Subcutaneous abdominal adipose tissue (tissue), 5 donors: ENCODE measurements around the gene RAB25.

Experiments used
- H3K27ac ChIP-seq: one replicate; pipeline ENCODE4 v1.7.0; 2013; ENCODE audit warnings: low read depth, mild to moderate bottlenecking, inconsistent platforms, low read length, moderate library complexity
- H3K27me3 ChIP-seq, 5 donors: one replicate each; pipeline ENCODE4 v1.7.0; 2013; ENCODE audit warnings: low read length in 5 of 5, inconsistent platforms in 1 of 5; ENCODE audit not compliant: control insufficient read depth in 5 of 5, insufficient read depth in 4 of 5
- H3K36me3 ChIP-seq, 5 donors: one replicate each; pipeline ENCODE4 v1.7.0; 2013; ENCODE audit warnings: low read length in 5 of 5; ENCODE audit not compliant: control insufficient read depth in 5 of 5, insufficient read depth in 5 of 5
- H3K4me1 ChIP-seq, 5 donors: one replicate each; pipeline ENCODE4 v1.7.0; 2013; ENCODE audit warnings: low read length in 5 of 5, mild to moderate bottlenecking in 3 of 5, moderate library complexity in 1 of 5; ENCODE audit not compliant: control insufficient read depth in 5 of 5, insufficient read depth in 5 of 5
- H3K4me3 ChIP-seq, 5 donors: one replicate each; pipeline ENCODE4 v1.7.0; 2013; ENCODE audit warnings: low read length in 5 of 5, low read depth in 1 of 5
- H3K9ac ChIP-seq, 5 donors: one replicate each; pipeline ENCODE4 v1.7.0; 2013; ENCODE audit warnings: low read length in 5 of 5, mild to moderate bottlenecking in 4 of 5, moderate library complexity in 3 of 5
- H3K9me3 ChIP-seq, 5 donors: one replicate each; pipeline ENCODE4 v1.7.0; 2013; ENCODE audit warnings: low read length in 5 of 5; ENCODE audit not compliant: control insufficient read depth in 5 of 5
- donor health status: healthy.
- donor health status: healthy.
- donor health status: healthy.
- donor health status: healthy.
- donor health status: healthy.

RAB25 gene

DNA sequence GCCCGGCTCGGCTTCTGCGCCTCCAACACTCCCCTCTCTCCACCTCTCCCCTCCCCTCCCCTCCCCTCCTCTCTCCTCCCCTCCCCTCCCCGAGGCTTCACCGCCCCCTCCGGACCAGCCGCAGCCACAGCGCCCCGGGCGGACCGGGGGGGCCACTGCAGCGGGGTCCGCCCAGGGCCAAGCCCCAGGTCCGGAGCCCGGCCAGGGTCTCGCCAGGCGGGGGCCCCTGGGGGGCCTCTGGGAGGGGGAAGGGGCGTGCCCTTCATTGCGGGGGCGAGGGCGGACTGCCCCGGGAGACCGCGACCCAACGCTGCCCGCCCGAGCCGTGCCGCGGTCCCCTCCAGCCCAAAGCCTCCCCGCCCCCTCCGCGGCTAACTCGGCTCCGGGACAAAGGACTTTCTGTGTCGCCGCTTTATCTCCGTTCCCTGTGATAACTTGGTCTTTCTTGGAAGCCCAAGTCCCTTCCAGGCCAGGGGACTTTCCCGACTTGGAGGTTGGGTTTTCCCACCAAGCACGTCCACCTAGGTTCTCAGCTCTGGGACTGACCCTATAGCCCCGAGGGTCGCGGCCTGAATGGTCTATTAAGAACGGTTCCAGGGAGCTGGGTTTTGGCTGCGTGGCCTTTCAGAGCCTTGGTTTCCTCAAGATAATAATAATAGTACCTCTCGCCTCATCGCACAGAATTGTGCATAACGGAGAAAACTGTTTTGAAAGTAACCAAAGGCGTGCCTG, 7.0 kb upstream of the RAB25 start, which contains the start of gene UBQLN4:
Gene UBQLN4, minus strand, starts transcription at position 31 of the 732 bp plus-strand sequence. CDS start 97 bp downstream, outside the sequence.
- peaks cover 5 to 38% (median 25%) of the 10 kb centered on the region in 5 donors for H3K4me1 ChIP-seq

DNA sequence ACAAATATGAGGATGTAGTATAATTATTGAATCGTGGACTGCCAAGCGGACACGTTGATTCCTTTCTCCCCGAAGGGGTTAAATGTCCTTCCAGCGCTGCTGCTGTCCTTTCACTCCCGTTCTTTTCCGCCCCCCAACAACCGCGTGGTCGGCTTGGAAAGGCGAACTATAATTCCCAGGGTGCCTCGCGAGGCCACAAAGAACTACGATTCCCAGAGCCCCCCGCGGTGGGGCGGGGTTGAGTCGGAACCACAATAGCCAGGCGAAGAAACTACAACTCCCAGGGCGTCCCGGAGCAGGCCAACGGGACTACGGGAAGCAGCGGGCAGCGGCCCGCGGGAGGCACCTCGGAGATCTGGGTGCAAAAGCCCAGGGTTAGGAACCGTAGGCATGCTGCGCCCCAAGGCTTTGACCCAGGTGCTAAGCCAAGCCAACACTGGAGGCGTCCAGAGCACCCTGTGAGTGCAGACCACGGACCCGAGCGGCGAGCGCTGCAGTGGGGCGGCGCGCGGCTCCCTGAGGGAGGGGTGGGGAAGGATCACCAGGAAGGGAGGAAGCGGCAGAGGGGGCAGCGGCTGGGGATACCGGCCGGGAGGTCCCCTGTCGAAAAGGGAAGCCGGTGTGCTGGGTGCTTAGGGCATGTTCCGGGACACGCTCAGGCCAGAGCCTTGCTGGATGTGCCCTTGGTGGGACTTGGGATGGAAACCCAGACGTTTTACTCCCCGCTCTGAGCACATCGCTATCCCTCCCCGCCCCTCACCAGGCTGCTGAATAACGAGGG, 6.3 kb upstream of the RAB25 start, which contains the start of gene LAMTOR2:
Gene LAMTOR2, plus strand, starts transcription at position 283 of the 781 bp plus-strand sequence. Its CDS starts 108 bp downstream, at position 391.
- H3K9me3 ChIP-seq, result no peaks in the 10 kb centered on the region
- no peaks in the 10 kb centered on the region for H3K27me3 ChIP-seq
- peak within 1 kb of the TSS; percentile 98 for H3K27ac ChIP-seq
- peak within 1 kb of the TSS; percentile 92 to 96 (median 94) for H3K9ac ChIP-seq
- H3K4me3 ChIP-seq, result peak within 1 kb of the TSS; percentile 94 to 100 (median 98)
- H3K36me3 ChIP-seq, result peaks cover 3 to 29% (median 21%) of the 10 kb centered on the region in 5 donors
- peaks cover 5 to 34% (median 25%) of the 10 kb centered on the region in 5 donors for H3K4me1 ChIP-seq

More for the DNA sequence above, 7.0 kb upstream of the RAB25 start, which contains the start of gene UBQLN4:
- Histone ChIP-seq H3K4me3 (peak within 1 kb of the TSS; percentile 92 to 100 (median 98)), H3K27me3 (no peaks in the 10 kb centered on the region), H3K9me3 (no peaks in the 10 kb centered on the region), H3K27ac (peak within 1 kb of the TSS; percentile 98), H3K9ac (peak within 1 kb of the TSS; percentile 92 to 96 (median 94)), H3K36me3 (peaks cover 3 to 36% (median 27%) of the 10 kb centered on the region in 5 donors)

DNA sequence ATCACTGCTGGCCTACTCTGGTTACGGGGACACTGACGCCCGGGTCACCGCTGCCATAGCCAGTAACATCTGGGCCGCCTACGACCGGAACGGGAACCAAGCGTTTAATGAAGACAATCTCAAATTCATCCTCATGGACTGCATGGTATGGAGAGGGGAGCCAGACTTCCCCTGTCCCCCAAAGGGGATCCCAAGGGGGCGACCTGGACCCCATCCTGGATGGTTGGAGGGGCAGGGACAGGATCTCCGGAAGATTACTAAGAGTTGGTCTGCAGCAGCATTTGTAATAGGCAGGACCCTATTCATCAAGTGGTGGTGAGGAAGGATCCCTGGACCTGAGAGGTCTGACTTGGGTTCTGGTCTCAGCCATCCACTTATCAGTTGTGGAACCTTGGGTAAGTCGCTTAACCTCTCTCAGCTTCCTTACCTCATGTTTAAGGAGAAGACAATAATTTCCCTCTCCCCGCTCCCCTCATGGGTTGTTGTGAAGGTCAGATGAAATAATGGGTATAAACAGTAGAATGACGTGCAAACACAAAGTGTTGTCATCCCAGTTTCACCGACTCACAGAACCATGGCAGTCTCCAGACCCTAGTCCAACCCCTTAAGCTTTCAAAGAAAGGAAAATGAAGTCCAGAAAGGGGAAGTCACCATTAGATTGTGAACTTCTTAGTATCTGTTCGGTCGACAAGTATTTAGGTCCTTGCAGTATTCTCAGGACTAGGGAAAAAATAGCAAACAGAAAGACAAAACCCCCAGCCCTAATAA, 5.5 kb upstream of the RAB25 start:
- Histone ChIP-seq H3K9ac (peak overlapping the region; percentile 64 to 94 (median 93)), H3K9me3 (no peaks in the 10 kb centered on the region), H3K4me3 (peak overlapping the region; percentile 94 to 100 (median 98)), H3K27me3 (no peaks in the 10 kb centered on the region), H3K4me1 (peaks cover 5 to 34% (median 25%) of the 10 kb centered on the region in 5 donors), H3K27ac (peak overlapping the region; percentile 98), H3K36me3 (peaks cover 0 to 21% (median 15%) of the 10 kb centered on the region in 5 donors)

DNA sequence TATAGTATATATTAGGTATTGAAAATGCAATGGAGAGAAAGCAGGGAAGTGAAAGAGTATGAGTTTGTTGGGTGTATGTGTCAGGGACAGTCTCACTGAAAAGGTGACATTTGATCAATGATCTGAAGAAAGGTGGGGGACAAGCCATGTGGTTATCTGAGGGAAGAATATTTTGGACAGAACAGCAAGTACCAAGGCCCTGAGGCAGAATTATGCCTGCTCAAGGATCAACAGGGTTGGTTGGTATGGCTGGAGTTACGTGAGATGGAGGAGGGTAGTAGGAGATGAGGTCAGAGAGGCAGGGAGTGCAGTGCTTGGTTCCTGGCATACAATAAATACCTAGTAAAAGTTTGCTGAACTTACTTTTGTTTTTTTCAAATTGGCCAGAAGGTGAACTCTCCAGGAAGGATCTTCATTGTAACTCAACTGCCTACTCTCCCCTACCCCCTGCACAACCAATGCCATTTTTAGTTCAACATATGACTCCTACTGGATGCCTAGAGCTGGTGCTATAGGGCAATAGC, 4.6 kb upstream of the RAB25 start:
- Histone ChIP-seq H3K4me1 (peaks cover 5 to 34% (median 25%) of the 10 kb centered on the region in 5 donors), H3K36me3 (peaks cover 0 to 16% (median 14%) of the 10 kb centered on the region in 5 donors), H3K9ac (peak overlapping the region in 1 of 5 donors; percentile 35), H3K27ac (no peak overlapping the region), H3K27me3 (no peaks in the 10 kb centered on the region), H3K4me3 (no peak overlapping the region), H3K9me3 (no peaks in the 10 kb centered on the region)

DNA sequence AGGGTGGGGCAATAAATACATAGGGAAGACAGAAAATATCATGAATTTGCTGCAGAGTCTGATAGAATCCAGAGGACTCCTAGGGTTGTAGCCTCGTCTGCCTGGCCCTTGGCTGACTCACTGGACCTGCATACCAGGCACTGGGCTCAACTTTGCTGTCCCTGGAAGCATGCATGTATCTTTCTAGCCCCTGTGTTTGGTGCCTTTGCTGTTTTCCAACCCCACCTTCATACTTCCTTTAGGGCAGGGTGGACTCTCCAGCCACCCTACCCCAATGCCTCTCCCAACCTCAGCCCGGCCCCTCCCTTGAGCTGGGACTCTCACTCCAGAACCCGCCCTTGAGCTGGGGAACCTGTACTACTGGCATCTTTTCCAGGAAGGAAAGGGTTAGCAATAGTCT, 1.2 kb downstream of the RAB25 start:
- peaks cover 0 to 16% (median 9%) of the 10 kb centered on the region in 5 donors for H3K36me3 ChIP-seq
- no peak overlapping the region for H3K4me3 ChIP-seq
- no peak overlapping the region for H3K9ac ChIP-seq
- no peaks in the 10 kb centered on the region for H3K9me3 ChIP-seq
- no peak overlapping the region for H3K27ac ChIP-seq
- no peaks in the 10 kb centered on the region for H3K4me1 ChIP-seq
- H3K27me3 ChIP-seq, result no peaks in the 10 kb centered on the region

DNA sequence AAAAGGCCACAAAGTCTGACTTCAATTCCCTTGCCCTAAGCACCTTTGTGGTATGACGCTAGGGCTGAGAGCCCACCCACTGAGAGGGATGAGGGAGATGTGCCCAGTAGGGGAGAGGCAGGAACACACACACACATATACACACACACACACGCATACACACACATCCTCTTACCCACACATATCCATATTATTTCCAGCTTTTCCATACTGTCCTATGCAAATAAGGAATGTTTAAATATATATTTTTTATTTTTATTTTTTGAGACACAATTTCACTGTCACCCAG, 3.0 kb downstream of the RAB25 start:
- no peak overlapping the region for H3K4me3 ChIP-seq
- H3K27me3 ChIP-seq, result no peaks in the 10 kb centered on the region
- H3K9me3 ChIP-seq, result no peaks in the 10 kb centered on the region
- no peaks in the 10 kb centered on the region for H3K4me1 ChIP-seq
- H3K36me3 ChIP-seq, result no peaks in the 10 kb centered on the region
- no peak overlapping the region for H3K27ac ChIP-seq
- H3K9ac ChIP-seq, result no peak overlapping the region

DNA sequence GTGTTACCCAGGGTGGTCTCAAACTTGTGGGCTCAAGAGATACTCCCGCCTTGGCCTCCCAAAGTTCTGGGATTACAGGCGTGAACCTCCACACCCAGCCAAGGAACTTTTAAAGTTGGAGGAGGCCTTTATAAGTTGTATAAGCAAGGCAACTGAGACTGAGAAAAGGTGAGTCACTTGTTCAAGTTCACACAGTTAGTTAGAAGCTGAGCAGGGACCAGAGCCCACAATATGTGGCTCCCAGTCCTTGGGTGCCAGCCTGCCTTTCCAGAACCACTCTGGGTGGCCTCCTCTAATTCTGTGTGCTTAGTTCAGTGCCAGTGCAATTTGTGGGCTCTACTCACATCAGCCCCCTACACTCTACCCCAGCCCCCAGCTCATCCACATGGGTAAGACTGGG, 3.7 kb downstream of the RAB25 start:
- no peaks in the 10 kb centered on the region for H3K27me3 ChIP-seq
- no peak overlapping the region for H3K9ac ChIP-seq
- no peaks in the 10 kb centered on the region for H3K9me3 ChIP-seq
- H3K4me3 ChIP-seq, result no peak overlapping the region
- no peaks in the 10 kb centered on the region for H3K36me3 ChIP-seq
- peaks cover 0 to 3% (median 2%) of the 10 kb centered on the region in 5 donors for H3K4me1 ChIP-seq
- H3K27ac ChIP-seq, result no peak overlapping the region

DNA sequence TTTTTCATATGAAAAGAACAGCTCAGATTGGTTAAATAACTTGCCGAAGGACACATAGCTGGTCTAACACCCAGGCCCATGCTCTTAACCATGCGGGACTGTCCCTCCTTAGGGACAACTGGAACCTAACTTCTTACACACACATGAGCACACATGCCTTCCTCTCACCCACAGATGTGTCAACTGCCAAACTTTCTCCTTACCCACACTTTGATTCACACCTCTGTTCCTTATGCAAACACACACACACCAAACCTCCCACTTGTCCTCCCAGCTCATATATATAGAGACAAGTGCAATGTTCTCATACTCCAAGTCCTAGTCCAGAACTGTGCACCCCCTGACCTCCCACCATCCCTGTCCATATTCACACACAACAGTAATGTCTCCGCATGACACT, 4.3 kb downstream of the RAB25 start:
- Histone ChIP-seq H3K9me3 (no peaks in the 10 kb centered on the region), H3K4me3 (no peak overlapping the region), H3K27ac (no peak overlapping the region), H3K4me1 (peaks cover 0 to 9% (median 8%) of the 10 kb centered on the region in 5 donors), H3K36me3 (no peaks in the 10 kb centered on the region), H3K27me3 (no peaks in the 10 kb centered on the region), H3K9ac (no peak overlapping the region)

DNA sequence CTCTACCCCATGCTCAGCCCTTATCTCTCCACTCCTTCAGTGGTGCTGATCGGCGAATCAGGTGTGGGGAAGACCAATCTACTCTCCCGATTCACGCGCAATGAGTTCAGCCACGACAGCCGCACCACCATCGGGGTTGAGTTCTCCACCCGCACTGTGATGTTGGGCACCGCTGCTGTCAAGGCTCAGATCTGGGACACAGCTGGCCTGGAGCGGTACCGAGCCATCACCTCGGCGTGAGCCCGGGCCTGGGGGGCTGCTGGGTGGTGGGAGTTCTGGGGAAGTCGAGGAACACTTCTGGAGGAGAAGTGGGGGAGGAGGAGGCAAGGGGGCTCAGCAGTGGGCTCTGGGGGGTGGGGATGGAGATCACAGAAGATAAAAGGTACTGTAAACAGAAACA, 4.9 kb downstream of the RAB25 start:
- Histone ChIP-seq H3K9ac (no peak overlapping the region), H3K4me3 (no peak overlapping the region), H3K27ac (no peak overlapping the region), H3K4me1 (peaks cover 0 to 12% (median 10%) of the 10 kb centered on the region in 5 donors), H3K27me3 (no peaks in the 10 kb centered on the region), H3K9me3 (no peaks in the 10 kb centered on the region), H3K36me3 (no peaks in the 10 kb centered on the region)
